Measurements from ENCODE around the gene OCRL.

DNA sequence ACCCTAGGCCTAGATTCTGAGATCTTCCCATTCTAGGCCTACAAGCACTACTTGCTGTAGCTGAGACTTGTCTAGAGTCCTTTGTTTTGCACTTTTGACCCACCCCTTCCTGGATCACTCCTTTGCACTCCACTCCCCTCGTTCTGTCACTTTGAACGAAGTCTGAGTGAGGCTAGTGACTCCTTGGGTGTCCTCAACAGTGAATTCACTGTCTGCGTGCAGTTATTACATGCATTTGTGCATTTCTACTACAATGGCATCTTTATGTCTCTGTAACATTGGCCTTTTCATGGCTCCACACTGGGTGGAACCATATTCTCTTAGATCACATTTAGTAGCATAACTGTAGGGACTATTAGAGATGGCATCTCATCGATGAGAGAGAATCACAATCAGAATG, 50.5 kb downstream of the OCRL start:
- TF ChIP-seq, protein P1, sequence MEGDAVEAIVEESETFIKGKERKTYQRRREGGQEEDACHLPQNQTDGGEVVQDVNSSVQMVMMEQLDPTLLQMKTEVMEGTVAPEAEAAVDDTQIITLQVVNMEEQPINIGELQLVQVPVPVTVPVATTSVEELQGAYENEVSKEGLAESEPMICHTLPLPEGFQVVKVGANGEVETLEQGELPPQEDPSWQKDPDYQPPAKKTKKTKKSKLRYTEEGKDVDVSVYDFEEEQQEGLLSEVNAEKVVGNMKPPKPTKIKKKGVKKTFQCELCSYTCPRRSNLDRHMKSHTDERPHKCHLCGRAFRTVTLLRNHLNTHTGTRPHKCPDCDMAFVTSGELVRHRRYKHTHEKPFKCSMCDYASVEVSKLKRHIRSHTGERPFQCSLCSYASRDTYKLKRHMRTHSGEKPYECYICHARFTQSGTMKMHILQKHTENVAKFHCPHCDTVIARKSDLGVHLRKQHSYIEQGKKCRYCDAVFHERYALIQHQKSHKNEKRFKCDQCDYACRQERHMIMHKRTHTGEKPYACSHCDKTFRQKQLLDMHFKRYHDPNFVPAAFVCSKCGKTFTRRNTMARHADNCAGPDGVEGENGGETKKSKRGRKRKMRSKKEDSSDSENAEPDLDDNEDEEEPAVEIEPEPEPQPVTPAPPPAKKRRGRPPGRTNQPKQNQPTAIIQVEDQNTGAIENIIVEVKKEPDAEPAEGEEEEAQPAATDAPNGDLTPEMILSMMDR (conservative IDR thresholded peaks at IDR 0.05) = no peak
- TF ChIP-seq EZH2 (IDR thresholded peaks at IDR 0.05; ENCODE audit: low read depth) = no peak
